Osteoblast (primary cell): Measurements from ENCODE around the gene MSH3. TPM values are rescaled to one million over a fixed set of nuclear protein-coding genes. Genes with fewer than 3 reads are reported as not detected.

Experiments
- DNase-seq: peaks from one replicate; pipeline ENCODE4 v3.0.0; 2011; ENCODE audit warnings: low spot score, mixed read lengths; ENCODE audit not compliant: insufficient read length; ENCODE audit errors: missing footprints
- H2AFZ ChIP-seq: 2 replicates; pipeline ENCODE4 v1.6.0; 2011; ENCODE audit warnings: mild to moderate bottlenecking, low read length
- H3K27ac ChIP-seq: 2 replicates; pipeline ENCODE4 v1.5.1; 2011; ENCODE audit warnings: mild to moderate bottlenecking, low read depth, low read length, moderate library complexity
- H3K27me3 ChIP-seq: 2 replicates; pipeline ENCODE4 v1.6.0; 2012; ENCODE audit warnings: mild to moderate bottlenecking, control low read depth, inconsistent platforms, low read length, moderate library complexity; ENCODE audit not compliant: insufficient read depth
- H3K36me3 ChIP-seq: 2 replicates; pipeline ENCODE4 v1.5.1; 2011; ENCODE audit warnings: mild to moderate bottlenecking, low read length, control low read depth, moderate library complexity; ENCODE audit not compliant: insufficient read depth
- H3K4me1 ChIP-seq: 2 replicates; pipeline ENCODE4 v1.5.1; 2011; ENCODE audit warnings: mild to moderate bottlenecking, low read length, control low read depth, moderate library complexity; ENCODE audit not compliant: insufficient read depth
- H3K4me2 ChIP-seq: 2 replicates; pipeline ENCODE4 v1.6.0; 2011; ENCODE audit warnings: mild to moderate bottlenecking, low read length; ENCODE audit not compliant: insufficient read depth
- H3K4me3 ChIP-seq: fragments of 200-600 bp; sonication (generic); 3 replicates; pipeline ENCODE4 v1.5.1; 2012; ENCODE audit warnings: mild to moderate bottlenecking, low read length, inconsistent platforms; ENCODE audit not compliant: insufficient read depth
- H3K79me2 ChIP-seq: 2 replicates; pipeline ENCODE4 v1.6.0; 2012; ENCODE audit warnings: mild to moderate bottlenecking, low read length, control low read depth, inconsistent platforms; ENCODE audit not compliant: insufficient read depth
- H3K9me3 ChIP-seq: 2 replicates; pipeline ENCODE4 v1.5.1; 2011; ENCODE audit warnings: low read depth, low read length, control low read depth
- H4K20me1 ChIP-seq: 2 replicates; pipeline ENCODE4 v1.6.0; 2012; ENCODE audit warnings: mild to moderate bottlenecking, low read length, control low read depth; ENCODE audit not compliant: insufficient read depth
- CTCF ChIP-seq: IDR thresholded peaks from 2 replicates; pipeline ENCODE4 v1.5.1; 2011; ENCODE audit warnings: mild to moderate bottlenecking, low read depth, low read length, moderate library complexity; ENCODE audit errors: extremely low read depth
- total RNA-seq: library from RNA; depleted of rRNA; stranded (reverse); fragments of >200 nt; gene quantifications from 2 replicates; pipeline ENCODE4 v1.2.3, GENCODE V29; 2012

Gene MSH3
- total RNA-seq, 1 donor: 21.7 TPM

DNA sequence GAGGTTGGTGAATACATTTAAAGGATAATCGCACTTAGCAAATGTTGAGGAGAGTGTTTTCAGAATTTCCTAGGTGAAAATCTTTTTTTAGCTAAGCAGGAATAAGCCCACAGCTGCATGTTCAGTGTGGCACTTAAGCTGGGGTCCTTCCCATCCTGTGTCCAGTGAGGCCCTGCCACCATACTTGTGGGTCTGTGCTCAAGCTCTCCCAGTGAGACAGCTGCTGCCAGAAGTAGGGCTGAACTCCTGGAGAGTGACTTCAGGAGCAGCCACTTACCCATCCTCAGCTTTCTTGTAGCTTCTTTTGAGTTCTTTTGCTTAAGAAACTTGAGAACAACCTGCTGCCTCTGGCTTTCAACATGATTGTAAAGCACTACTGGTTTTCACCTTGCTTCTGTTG, 110.3 kb downstream of the MSH3 start:
- Histone ChIP-seq H3K9me3 (no peaks in the 10 kb centered on the region), H4K20me1 (no peaks in the 10 kb centered on the region), H3K4me1 (no peaks in the 10 kb centered on the region), H2AFZ (no peak overlapping the region), H3K36me3 (no peaks in the 10 kb centered on the region), H3K79me2 (no peaks in the 10 kb centered on the region), H3K4me3 (no peak overlapping the region), H3K27me3 (no peaks in the 10 kb centered on the region), H3K27ac (no peak overlapping the region), H3K4me2 (no peak overlapping the region)
- no peak for TF ChIP-seq CTCF
- DNase-seq: no peak

DNA sequence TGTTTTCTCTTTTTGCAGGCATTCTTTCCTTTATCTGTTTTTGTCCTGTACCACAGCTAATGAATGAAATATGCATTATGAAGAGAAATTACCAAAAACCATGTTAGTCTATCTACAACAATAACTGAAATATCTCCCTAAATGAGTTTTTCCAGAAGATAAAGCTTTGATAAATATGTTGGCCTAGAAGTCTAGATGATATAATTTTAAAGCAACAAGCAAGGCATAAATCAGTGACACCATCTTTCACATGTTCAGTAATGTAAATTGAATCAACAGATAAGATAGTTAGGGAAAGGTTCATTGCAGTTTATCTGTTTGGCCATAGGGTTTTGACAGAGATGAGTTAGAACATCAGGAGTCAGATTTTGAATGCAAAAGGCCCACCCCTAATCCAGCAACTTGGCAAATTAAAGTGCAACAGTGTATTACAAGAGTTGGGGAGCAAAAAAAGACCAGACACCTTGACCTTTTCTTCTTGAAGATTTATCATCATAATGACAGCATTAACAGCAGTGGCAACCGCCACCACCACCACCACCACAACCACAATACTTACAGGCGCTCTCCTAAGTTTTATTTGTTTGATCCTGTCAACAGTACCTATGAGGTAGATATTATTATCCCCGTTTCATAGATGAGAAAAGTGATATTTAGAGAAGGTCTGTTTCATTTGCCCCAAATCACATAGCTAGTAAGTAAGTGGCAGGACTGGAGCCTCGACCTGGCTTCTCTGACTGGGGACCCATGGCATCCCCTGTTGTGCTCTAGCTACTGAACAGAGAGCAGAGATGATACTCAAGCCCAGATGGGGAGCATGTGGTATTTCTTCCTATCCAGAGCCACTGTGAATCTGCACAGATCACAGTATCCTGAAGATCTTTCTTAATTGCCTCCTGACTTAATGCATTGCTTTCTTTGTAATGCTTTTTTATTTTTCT, 123.2 kb downstream of the MSH3 start:
- no peaks in the 10 kb centered on the region for H3K27me3 ChIP-seq
- H3K4me3 ChIP-seq: no peak overlapping the region
- peaks cover 7% of the 10 kb centered on the region for H3K4me1 ChIP-seq
- no peaks in the 10 kb centered on the region for H3K79me2 ChIP-seq
- no peak overlapping the region for H2AFZ ChIP-seq
- no peak for TF ChIP-seq CTCF
- H4K20me1 ChIP-seq: no peaks in the 10 kb centered on the region
- DNase-seq: no peak
- H3K27ac ChIP-seq: no peak overlapping the region
- peaks cover 3% of the 10 kb centered on the region for H3K36me3 ChIP-seq
- H3K9me3 ChIP-seq: no peaks in the 10 kb centered on the region
- no peak overlapping the region for H3K4me2 ChIP-seq

- H3K9me3 ChIP-seq: no peaks in the 10 kb centered on the region
- peaks cover 3% of the 10 kb centered on the region for H3K36me3 ChIP-seq
- no peak for TF ChIP-seq CTCF
- DNase-seq: no peak
- H3K27ac ChIP-seq: no peak overlapping the region
- H3K4me3 ChIP-seq: no peak overlapping the region
- H3K4me1 ChIP-seq: peaks cover 7% of the 10 kb centered on the region
- H3K4me2 ChIP-seq: no peak overlapping the region
- H2AFZ ChIP-seq: no peak overlapping the region
- no peaks in the 10 kb centered on the region for H3K27me3 ChIP-seq
- no peaks in the 10 kb centered on the region for H4K20me1 ChIP-seq
- H3K79me2 ChIP-seq: no peaks in the 10 kb centered on the region
Measured at GRCh38 chr5:80780024-80780423, 125.6 kb downstream of the MSH3 start.

DNA sequence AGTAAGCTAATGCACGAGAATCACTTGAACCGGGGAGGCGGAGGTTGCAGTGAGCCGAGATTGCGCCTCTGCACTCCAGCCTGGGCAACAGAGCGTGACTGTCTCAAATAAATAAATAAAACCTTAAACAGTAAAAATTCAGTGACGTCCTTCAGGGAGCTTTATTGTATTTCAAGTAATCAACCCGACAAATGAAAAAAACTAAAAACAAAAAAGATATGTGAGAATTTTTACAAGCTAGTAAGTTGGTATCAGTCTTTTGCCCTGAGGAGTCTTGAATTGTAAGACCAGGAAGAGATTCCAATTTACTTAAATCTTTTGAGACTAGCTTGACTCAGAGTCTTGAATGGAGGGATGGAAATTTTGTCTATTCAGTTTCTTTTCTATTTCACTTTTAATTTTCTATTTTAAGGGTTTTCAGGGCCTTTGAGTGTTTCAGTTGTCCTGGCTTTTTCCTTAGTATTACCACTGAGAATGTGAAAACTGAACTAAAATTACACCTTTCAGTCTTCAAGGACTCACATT, 126.4 kb downstream of the MSH3 start:
- Histone ChIP-seq H3K27ac (no peak overlapping the region), H3K9me3 (no peaks in the 10 kb centered on the region), H3K4me1 (peaks cover 7% of the 10 kb centered on the region), H3K4me2 (no peak overlapping the region), H2AFZ (no peak overlapping the region), H3K4me3 (no peak overlapping the region), H3K79me2 (no peaks in the 10 kb centered on the region), H4K20me1 (no peaks in the 10 kb centered on the region), H3K36me3 (peaks cover 3% of the 10 kb centered on the region), H3K27me3 (no peaks in the 10 kb centered on the region)
- TF ChIP-seq CTCF: no peak
- DNase-seq: peak; percentile 52
